HG02642 (cell line): ENCODE measurements around the gene TMEM236.

ENCODE experiments used
- ATAC-seq: cut with Tn5 transposase; IDR thresholded peaks from one replicate; pipeline ENCODE4 v1.9.1; 2021; ENCODE audit warnings: mild to moderate bottlenecking; ENCODE audit not compliant: unreplicated experiment, poor library complexity

The TMEM236 gene

DNA sequence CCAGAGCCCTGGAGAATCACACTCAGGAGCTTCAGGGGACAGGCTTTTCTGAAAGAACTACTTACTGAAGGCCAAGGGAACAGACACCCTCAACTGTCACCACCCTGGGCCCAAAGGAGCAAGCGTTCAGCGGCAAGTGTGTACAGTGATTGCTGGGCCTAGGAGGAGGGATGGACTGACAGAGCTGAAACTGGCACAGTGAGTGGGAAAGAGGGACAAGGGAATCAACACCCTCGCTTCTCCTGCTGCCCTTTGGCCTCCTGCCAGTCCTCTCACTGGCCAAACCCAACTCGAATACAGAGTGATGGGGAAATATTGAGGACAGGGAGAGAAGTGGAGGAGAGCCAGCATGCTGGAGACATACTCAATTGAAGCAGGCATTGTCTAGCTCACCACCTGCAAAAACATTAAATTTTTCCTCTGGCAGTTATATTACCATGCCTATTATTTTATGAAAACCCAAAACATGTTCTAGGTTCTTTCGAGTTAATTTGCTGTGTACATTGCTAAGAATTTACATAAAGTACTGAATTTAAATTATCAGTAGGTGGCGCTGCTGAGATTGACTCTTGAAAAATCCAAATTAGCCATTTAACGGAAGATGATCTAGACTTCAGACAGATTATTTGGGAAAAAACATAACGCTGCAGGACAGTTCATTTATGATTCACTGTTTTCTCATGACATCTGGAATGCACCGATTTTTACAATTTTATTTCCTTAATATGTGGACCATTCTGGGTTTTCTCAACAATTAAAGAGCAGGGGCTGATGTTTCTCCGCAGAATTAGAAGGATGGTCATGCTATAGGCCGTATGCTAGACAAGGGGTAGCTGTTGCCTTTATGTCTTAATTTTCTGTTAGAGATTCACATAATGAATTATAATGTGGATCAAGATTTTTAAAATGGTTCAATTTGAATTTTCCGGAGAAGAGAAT, 14.7 kb upstream of the TMEM236 start:
- ATAC-seq, result no peak

DNA sequence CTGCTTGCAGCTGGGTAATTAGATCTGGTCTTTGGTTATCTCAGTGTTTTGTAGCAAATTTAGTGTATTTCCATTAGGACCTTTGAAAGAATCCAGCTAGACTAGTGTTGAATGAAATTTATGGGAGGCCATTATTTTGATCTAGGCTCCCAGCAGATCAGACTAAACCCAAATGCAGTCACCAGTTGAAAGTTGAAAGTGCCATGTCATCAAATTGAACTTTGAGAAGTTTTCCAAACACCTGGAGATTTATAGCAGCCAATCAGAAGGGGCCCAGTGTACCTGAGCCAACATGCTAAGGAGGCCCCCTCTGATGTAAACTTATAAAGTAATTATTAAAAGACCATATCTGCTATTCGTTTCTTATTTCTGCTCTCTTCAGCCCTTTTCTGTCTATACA, 11.3 kb upstream of the TMEM236 start:
- no peak for ATAC-seq

DNA sequence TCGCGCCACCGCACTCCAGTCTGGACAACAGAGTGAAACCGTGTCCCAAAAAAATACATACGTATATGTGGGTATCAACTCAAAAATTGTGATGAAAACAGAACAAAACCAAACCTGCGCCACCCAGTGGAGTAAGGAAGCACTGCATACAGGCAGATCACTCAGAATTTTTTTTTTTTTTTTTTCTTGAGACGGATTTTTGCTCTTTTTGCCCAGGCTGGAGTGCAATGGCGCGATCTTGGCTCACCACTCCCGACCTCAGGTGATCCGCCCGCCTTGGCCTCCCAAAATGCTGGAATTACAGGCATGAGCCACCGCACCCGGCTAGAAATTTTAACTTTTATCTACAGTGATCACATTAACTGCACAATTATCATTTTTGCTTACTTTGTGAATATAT, 9.1 kb upstream of the TMEM236 start:
- peak; percentile 68 for ATAC-seq

DNA sequence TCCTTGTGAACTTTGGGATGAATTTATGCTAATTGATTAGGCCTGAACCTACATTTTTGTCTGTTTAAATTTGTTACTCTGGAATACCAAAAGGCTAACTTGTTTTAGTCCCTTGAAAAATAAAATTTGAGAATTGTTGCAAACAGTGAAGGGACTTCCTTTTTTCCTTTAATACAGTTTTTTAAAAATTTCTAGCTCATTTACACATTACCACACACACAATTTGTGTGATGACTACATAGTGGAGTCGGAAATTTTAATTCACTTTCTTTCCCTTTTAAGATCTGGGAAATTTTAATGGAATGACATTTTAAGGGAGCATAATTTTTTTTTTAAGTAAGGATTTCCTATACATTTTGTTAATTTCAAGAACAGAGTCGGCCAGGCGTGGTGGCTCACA, 8.6 kb upstream of the TMEM236 start:
- ATAC-seq, result no peak

DNA sequence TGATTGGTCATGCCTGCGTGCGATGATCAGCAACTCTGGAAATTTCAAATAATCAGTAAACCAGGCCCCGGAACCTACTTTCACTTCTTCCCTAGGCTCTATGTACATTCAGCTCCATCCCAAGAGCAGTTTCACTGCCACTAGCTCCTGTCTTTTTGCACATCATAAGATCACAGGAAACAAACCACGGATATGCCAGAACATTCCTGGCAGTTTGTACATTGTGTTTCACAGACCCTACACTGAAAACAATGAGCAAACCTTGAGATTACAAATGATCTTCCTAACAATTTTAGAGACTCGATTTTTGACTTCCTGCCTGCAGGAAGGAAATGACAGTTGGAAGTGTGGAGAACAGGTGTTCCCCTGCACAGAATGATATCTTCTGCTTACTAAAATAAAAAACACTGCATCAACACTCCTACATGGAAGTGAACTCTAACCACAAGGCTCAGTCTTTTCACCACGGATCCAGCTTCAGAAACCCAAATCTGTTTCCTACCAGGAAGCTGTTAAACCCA, 7.6 kb upstream of the TMEM236 start:
- ATAC-seq, result no peak

DNA sequence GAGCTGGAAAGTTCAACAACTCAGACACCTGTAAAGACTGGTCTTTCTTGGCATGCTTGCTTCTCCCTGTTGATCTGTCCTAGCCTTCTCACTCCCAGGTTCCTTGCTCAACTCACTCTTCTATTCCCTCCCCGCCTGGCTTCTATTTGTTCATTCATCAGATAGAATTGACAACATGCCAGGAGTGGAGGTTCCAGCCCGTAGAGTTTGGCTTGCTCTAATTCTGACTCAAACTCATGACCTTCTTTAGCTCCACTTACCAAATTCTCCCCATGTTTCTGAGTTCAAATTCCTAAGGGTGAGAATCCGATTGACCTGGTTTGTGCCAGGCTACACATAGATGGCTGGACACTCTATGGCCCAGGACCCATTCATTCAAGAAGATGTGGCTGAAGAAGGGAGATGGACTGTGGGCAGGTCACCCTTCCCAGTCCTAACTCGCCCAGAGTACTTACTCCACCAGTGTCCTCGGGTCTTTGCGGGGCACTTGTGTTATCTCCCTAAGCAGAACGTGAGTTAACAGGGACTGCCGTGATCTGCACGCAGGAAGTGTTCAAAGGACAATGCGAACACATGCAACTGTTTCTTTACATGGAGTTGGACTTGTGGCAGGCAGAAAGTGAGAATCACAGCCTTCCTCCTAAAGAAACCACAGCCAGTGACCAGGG, 4.0 kb upstream of the TMEM236 start:
- ATAC-seq, result no peak

DNA sequence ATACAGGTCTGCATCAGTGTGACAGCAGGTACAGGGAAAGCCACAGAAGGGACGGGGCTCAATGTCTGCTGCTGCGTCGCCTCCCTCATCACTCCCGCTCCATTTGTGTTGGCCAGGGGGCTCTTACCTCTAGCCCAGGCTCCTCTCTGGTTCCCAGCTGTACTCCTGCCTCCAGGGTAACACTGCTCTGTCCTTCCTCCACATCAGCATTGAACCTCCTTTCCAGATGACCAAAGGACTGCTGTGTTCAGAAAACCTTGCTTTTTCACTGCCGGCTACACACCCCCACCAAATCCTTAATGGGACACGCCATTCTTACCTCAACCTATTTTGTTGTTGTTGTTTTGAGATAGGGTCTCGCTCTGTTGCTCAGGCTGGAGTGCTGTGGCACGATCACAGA, 2.1 kb upstream of the TMEM236 start:
- no peak for ATAC-seq

DNA sequence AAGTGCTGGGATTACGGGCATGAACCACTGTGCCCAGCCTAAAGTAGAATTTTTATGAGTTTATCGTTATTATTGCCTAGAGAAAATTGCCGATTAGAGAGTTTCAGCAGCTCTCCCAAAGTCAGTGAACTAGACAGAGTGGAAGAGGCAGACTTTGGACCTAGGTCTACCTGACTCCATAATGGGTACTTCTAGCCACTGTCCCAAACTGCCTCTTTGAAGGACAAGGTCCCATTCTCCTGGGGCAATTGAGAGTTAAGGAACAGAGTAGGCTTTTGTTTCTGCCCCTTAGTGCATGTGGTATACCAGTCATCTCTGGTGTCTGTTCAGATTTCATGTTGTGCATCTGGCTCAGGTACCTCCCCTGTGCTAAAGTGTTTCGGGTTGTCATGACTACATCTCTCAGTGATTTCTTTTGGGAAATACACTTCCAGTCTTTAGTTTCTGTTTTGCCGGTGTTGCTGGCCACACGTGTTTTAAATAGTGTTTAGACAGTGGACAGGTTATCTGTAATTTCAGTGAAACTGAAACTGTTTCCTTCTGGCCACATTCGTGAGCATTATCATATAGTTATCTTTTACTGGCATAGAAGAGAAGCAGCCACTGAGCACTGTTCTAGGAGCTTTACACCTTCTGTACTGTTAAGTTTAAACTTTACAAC, 4.7 kb downstream of the TMEM236 start:
- peak; percentile 93 for ATAC-seq

DNA sequence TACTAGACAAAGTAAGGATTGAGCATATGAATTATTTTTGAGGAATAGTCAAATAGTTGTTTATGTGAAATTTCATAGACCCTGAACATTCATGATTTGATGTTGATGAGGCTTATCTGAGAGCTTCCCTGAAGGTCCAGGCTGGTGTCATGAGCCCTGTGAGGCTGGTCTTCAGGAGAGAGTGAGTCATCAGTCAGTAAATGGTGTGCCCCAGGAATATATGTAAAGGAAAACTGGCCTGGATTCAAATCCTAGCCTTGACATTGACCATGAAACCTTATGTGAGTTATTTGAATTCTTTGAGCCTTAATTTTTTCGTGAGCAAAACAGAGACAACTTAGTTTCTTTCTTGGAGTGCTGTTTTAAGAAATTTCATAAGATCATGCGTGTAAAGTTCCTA, 6.2 kb downstream of the TMEM236 start:
- ATAC-seq, result no peak

DNA sequence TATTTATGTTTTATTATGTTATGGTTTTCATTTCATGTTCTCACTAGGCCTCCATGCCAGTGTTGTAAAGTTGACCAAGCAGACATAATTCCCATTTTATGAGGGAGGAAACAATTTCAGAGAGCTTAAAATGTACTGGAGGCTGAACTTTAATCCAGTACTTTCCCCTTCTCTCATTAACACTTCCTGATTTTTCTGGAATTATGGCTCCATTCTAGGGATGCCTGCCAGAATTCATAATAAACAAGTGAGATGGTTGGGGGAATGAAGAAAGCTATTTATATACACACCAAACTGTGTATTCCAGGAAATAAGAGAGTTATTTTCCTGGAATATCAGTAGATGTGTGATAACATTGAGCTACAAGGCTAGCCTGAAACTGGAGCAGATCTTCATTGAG, 6.9 kb downstream of the TMEM236 start:
- ATAC-seq, result no peak

DNA sequence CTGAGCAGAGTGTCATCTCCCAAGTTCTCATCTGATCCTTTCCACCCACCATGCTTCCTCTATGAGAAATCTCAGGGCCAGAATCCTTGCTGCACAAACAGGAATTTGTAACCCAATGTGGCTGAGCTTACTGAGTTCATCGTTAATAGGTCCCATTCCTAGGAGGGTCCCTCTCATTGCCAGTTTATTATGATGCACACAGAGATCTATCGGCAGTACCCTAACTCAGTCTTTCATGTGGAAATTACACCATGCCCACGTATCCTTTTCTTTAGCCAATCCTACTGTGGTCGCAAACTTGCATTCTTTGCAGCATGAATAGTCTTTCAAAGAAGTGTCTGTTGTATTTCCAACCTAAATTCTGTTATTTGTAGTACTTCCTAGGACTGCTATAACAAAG, 12.1 kb downstream of the TMEM236 start:
- no peak for ATAC-seq

DNA sequence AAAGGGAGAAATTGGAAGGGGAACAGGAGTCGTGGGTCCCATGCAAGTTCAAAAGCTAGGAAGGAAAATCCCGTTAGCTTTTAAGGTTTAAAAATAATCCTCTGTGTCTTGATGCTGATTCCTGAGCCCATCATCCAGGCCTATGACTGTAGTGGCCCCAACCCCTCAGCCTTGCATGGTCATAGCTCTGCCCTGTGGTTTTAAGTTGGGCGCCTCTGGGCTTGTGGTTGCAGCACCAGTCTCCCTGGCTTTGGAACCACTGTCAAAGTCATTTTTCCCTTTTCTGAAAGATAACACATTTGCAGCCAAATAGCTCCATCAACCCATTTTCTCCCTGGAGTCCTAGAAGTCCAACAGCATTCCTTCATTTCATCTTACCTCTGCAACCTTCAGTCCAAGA, 13.6 kb downstream of the TMEM236 start:
- ATAC-seq, result no peak

DNA sequence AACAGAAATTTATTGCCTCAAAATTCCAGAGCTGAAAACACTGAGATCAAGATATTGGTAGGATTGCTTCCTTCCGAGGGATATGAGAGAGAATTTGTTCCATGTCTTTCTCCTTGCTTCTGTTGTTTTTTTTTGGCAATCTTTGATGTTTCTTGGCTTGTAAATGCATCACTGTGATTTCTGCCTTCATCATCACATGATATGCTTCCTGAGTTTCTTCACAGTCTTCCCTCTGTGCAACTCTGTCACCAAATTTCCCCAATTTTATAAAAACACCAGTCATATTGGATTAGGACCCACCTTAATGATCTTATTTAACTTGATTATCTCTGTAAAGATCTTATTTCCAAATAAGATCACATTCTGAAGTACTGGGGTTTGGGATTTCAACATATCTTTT, 14.7 kb downstream of the TMEM236 start:
- no peak for ATAC-seq

DNA sequence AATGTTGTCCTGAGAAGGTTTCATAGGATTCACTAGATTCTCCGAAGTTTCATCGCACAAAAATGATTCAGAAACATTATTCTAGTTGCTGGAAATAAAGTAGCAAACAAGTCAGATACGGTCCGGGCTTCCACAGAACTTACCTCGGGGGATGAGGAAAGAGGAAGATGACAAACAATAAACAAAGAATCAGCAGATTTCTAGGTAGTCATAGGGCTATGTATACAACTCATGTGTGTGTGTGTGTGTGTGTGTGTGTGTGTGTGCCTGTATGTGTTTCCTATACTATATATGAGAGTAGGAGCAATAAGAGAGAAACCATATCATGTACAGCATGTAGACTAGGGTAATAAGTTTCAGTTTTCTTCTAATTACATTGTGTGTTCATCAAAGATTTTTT, 16.5 kb downstream of the TMEM236 start:
- ATAC-seq, result no peak

DNA sequence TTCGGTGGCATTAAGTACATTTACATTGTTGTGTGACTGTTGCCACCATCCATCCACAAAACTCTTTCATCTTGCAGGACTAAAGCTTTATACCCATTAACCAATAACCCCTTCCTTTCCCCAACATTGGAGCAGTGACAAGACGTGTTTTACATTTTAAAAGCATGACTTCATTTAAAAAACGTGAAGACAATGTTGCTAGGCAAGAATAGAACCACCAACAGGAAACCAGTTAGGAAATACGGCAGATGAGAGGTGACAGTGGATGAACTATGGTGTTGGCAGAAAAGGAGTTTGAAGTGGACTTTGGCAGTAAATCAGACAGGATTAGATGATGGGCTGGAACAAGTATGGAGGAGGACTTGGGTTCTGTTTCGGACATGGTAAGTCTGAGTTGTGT, 17.0 kb downstream of the TMEM236 start:
- ATAC-seq, result no peak

DNA sequence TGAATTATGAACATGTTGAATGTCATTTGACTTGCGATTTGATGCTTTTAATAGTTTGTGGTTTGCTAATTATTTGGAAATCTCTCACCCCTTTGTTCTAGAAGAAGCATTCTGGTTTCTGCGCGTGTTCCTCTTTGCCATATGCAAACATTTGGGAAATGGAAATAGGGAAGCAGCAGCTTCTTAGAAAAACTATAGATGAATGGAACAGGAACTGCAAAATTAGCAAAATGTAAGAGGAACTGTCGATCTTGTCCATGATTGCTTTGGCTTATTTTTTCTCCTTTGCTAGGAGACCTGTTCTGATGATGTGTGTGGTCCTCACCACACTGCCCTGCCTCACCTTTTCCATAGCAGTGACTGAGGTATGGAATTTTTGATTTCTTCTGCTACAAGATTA, 19.0 kb downstream of the TMEM236 start:
- ATAC-seq, result no peak

DNA sequence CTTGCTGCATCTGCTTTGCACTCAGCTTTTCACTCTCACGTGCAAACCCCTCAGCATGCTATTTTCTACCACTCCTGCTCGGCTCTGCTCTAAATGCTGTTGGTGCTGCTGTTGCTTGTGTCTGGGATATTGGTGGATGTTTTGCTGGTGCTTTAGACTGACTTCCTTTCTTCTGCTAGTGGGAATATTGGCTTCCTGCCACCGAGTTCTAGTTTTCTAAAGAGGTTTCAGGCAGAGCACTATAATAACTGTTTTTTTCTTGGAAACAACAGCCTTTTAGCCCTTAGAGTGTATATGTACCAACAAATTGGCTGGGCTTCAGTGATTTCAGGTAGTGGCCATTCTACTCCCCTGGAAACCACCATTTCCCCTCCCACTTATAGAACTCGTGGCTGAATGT, 27.8 kb downstream of the TMEM236 start:
- no peak for ATAC-seq

DNA sequence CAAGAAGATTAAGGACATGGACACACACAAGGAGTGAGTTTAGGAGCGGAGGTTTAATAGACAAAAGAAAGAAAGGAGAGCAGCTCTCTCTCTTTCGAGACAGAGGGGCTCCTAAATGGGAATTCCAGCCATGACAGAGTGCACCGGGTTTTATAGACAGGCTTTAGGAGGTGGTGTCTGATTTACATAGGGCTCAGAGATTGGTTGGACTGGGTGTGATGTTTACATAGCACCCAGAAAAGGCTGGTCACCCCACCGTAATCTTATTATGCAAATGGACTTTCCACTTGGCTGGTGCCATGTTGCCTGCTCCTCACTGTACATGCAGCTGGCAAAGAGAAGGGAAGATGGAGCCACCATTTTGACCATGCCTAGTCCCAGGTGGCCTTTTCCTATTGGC, 28.7 kb downstream of the TMEM236 start:
- no peak for ATAC-seq

DNA sequence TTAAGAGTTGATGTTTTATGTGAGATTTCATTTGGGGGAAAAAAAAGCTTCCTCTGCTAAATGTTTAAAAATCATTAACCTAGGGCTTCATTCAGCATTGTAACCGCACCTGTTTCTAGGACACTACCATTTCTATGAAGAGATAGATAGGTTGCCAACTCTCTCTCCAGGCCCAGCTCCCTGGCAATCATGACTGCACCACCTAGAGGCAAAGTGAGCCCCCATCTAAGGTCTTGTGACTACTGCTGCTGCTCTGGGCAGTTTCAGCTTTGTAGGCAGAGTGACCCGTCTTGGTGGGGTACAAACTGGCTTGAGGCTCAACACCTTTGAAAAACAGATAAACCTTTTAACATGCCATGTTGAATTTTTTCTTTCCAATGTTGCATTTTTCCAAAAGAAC, 29.9 kb downstream of the TMEM236 start:
- no peak for ATAC-seq

DNA sequence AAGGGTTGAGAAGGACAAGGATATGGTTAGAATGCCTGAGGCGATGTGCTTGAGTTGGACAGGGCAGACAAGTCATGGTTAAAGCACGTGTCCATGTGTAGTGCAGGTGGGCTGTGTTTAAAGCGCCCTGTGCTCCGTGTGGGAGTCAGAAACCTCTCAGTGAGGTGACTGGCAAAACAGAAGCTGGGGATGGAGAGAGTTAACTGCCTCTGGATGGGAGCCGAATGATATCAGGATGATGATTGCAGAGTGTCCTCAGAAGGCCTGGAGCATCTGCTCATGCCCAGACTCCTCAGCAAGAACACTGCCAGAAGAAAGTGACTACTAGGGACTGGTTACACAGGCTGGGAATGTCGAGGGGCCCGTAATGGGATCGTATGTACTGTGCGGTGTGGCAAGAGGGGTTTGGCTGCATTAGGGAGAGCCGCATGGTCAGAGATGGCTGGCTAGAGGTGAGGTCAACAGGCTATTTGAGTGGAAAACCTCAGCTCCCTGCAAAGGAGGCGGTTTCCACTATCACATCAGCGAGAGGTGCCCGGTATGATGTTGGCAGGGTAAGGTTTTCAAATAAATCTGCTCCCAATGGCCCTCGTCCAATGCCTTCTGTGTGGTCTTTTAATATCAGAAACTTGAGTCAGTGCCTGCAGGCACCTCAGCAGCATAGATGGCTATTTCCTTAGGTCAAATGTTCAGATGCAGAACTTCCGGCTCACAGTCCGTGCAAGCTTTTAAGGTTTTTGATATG, 31.1 kb downstream of the TMEM236 start:
- no peak for ATAC-seq
